LNCaP clone FGC (cell line): Measurements from ENCODE around the gene BST1.

Experiments
- DNase-seq: peaks from one replicate; pipeline ENCODE4 v3.0.0-alpha.2; 2011; ENCODE audit warnings: low read depth
- H3K4me3 ChIP-seq: 2 replicates; pipeline ENCODE4 v1.5.1; 2011; ENCODE audit warnings: mild to moderate bottlenecking, low read depth, low read length, control low read depth
- CTCF ChIP-seq: IDR thresholded peaks from 2 replicates; pipeline ENCODE4 v1.5.1; 2012; ENCODE audit warnings: mild to moderate bottlenecking; ENCODE audit not compliant: control insufficient read depth, insufficient read depth; ENCODE audit errors: extremely low read depth

BST1 gene

GRCh38 chr4:15714646-15715435 is 12.0 kb downstream of the BST1 start:
- H3K4me3 ChIP-seq: no peak overlapping the region
- no peak for TF ChIP-seq CTCF
- DNase-seq: no peak

GRCh38 chr4:15716115-15716514 is 13.2 kb downstream of the BST1 start:
- no peak for TF ChIP-seq CTCF
- H3K4me3 ChIP-seq: no peak overlapping the region
- DNase-seq: no peak

GRCh38 chr4:15717086-15717485 is 14.2 kb downstream of the BST1 start:
- no peak overlapping the region for H3K4me3 ChIP-seq
- TF ChIP-seq CTCF: no peak
- no peak for DNase-seq

- no peak for TF ChIP-seq CTCF
- no peak overlapping the region for H3K4me3 ChIP-seq
- no peak for DNase-seq
Measured at GRCh38 chr4:15717657-15718416, 15.0 kb downstream of the BST1 start.

- TF ChIP-seq CTCF: no peak
- no peak for DNase-seq
- H3K4me3 ChIP-seq: no peak overlapping the region
Measured at GRCh38 chr4:15718465-15718864, 15.6 kb downstream of the BST1 start.

- no peak overlapping the region for H3K4me3 ChIP-seq
- no peak for TF ChIP-seq CTCF
- no peak for DNase-seq
Measured at GRCh38 chr4:15718959-15719358, 16.1 kb downstream of the BST1 start.
